Spleen (tissue), 11 donors: ENCODE measurements around the gene SETD3. TPM values are rescaled to one million over a fixed set of nuclear protein-coding genes. Genes with fewer than 3 reads are reported as not detected.

ENCODE experiments used
- DNase-seq: peaks from one replicate; pipeline ENCODE4 v3.0.0-alpha.2; 2020
- H3K27ac ChIP-seq, 8 donors: fragments of 200-600 bp; sonication (generic) in 7 of 8; 1 replicate in 4 of 8; 2 replicates in 4 of 8; pipeline versions ENCODE4 v1.5.0 to v1.8.0; 2016 to 2021; ENCODE audit warnings: inconsistent platforms in 4 of 8, mild to moderate bottlenecking in 4 of 8, moderate library complexity in 1 of 8
- H3K27me3 ChIP-seq, 7 donors: fragments of 200-600 bp; sonication (generic) in 6 of 7; replicated peaks in 1 of 7; 1 replicate in 4 of 7; 2 replicates in 3 of 7; pipeline versions ENCODE4 v1.5.0 to v1.8.0; 2016 to 2021; ENCODE audit warnings: inconsistent platforms in 3 of 7, mild to moderate bottlenecking in 1 of 7
- H3K36me3 ChIP-seq, 6 donors: fragments of 200-600 bp; sonication (generic) in 5 of 6; 1 replicate in 4 of 6; 2 replicates in 2 of 6; pipeline versions ENCODE4 v1.5.0 to v1.8.0; 2016 to 2021; ENCODE audit warnings: inconsistent platforms in 2 of 6
- H3K4me1 ChIP-seq, 6 donors: fragments of 200-600 bp; sonication (generic) in 5 of 6; 1 replicate in 3 of 6; 2 replicates in 3 of 6; pipeline versions ENCODE4 v1.5.0 to v1.8.0; 2016 to 2021; ENCODE audit warnings: inconsistent platforms in 3 of 6
- H3K4me3 ChIP-seq, 8 donors: fragments of 200-600 bp; sonication (generic) in 7 of 8; 1 replicate in 4 of 8; 2 replicates in 4 of 8; pipeline versions ENCODE4 v1.5.0 to v1.8.0; 2016 to 2021; ENCODE audit warnings: inconsistent platforms in 4 of 8, mild to moderate bottlenecking in 4 of 8, moderate library complexity in 2 of 8
- H3K9me3 ChIP-seq, 8 donors: fragments of 200-600 bp; sonication (generic) in 7 of 8; 1 replicate in 4 of 8; 2 replicates in 4 of 8; pipeline versions ENCODE4 v1.5.0 to v1.8.0; 2016 to 2021; ENCODE audit warnings: inconsistent platforms in 4 of 8
- POLR2A ChIP-seq, 3 donors: fragments of 450-650 bp; IDR thresholded peaks; one replicate each; pipeline ENCODE4 v1.5.1; 2017; ENCODE audit warnings: antibody characterized with exemption in 3 of 3, mild to moderate bottlenecking in 1 of 3
- POLR2AphosphoS5 ChIP-seq, 3 donors: sonication (generic); formaldehyde crosslinking; IDR thresholded peaks; one replicate each; pipeline ENCODE4 v1.5.1; 2017; ENCODE audit warnings: antibody characterized with exemption in 3 of 3
- WGBS, 5 donors: extraction: QIAGEN DNeasy Blood & Tissue Kit in 3 of 5; methylation state at CpG; one replicate each; pipeline versions ENCODE4 v1.1.5 to v1.1.7; 2013 to 2018; 5-methylcytosine and 5-hydroxymethylcytosine counted together
- intact Hi-C: fragments of 100-400 bp; cut with DNase I; formaldehyde crosslinking; loops from one replicate; pipeline ENCODE4 v1.15.0; 2023; ENCODE audit warnings: low total_unique reads
- polyA plus RNA-seq, 3 donors: library from polyadenylated mRNA; stranded (reverse); fragments of 200-250 nt; gene quantifications; one replicate each; pipeline ENCODE4 v1.2.1, GENCODE V29; 2013
- total RNA-seq, 7 donors: library from RNA; depleted of rRNA in 3 of 7; stranded (reverse); fragments of >200 nt in 3 of 7; fragmentation: NEBNext Ultra II Directional in 4 of 7; extraction: Animal tissue kit (Norgen Biotek cat#: 25700) in 4 of 7; gene quantifications; one replicate each; pipeline versions ENCODE4 v1.1.0 to v1.2.1, GENCODE V29; 2016 to 2021
- TF ChIP-seq, protein P1 (sequence below), 11 experiments: fragments of 200-600 bp in 7 of 11; fragments of 450-650 bp in 4 of 11; sonication (generic) in 4 of 11; IDR thresholded peaks in 8 of 11; conservative IDR thresholded peaks in 3 of 11; 1 replicate in 7 of 11; 2 replicates in 4 of 11; pipeline versions ENCODE4 v1.4.0 to v1.8.0; 2016 to 2021; ENCODE audit warnings: antibody characterized with exemption in 11 of 11, inconsistent platforms in 4 of 11, mild to moderate bottlenecking in 1 of 11
- donor health status: healthy with polysubstance abuse.
- donor health status: DM: no; HTN: no; CAD: no; lungs with moderate emphysema.
- donor health status: DM: no; HTN: no; CAD: no.
- donor health status: Bipolar disorder and iron deficiency.
- donor health status: healthy.
- donor health status: DM: no; HTN: no; CAD: no.
- donor health status: DM: yes; HTN: yes; CAD: no.

The SETD3 gene
- total and polyA plus RNA-seq, 10 donors: 18.1 to 84.4 (median 62.4) TPM

DNA sequence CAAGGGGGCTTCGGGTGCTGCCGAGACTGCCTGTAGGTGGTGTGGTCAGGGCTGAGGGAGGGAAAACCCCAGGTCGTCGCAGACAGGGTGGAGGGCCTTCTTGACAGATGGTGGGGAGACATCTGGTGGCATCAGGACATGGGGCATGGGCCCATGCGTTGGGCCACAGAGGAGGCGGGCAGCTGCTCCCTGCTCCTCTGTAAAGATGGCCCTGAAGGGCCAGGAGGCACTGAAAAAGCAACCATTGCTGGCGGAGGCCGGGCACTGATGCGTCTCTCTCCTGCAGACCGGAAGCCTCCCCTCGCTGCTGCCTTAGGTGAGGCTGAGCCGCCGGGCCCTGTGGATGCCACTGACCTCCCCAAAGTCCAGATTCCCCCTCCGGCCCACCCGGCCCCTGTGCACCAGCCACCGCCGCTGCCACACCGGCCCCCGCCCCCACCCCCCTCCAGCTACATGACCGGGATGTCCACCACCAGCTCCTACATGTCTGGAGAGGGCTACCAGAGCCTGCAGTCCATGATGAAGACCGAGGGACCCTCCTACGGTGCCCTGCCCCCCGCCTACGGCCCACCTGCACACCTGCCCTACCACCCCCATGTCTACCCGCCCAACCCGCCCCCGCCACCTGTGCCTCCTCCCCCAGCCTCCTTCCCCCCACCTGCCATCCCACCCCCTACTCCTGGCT lies 29.4 kb upstream of the SETD3 start:
- intact Hi-C loops: loop anchor here (10.0 kb wide), 1 partner anchor 375 kb away; no protein-coding TSS in a partner anchor
- Histone ChIP-seq H3K27me3 (no peaks in the 10 kb centered on the region), H3K27ac (no peak overlapping the region), H3K4me3 (no peak overlapping the region), H3K36me3 (peaks cover 11 to 100% (median 77%) of the 10 kb centered on the region in 6 donors), H3K9me3 (no peaks in the 10 kb centered on the region), H3K4me1 (peaks cover 0 to 18% (median 8%) of the 10 kb centered on the region in 6 donors)
- peak; percentile 72 for DNase-seq
- TF ChIP-seq POLR2AphosphoS5 (IDR thresholded peaks at IDR 0.05) (no peak), POLR2A (IDR thresholded peaks at IDR 0.05) (no peak)
- TF ChIP-seq, protein P1, sequence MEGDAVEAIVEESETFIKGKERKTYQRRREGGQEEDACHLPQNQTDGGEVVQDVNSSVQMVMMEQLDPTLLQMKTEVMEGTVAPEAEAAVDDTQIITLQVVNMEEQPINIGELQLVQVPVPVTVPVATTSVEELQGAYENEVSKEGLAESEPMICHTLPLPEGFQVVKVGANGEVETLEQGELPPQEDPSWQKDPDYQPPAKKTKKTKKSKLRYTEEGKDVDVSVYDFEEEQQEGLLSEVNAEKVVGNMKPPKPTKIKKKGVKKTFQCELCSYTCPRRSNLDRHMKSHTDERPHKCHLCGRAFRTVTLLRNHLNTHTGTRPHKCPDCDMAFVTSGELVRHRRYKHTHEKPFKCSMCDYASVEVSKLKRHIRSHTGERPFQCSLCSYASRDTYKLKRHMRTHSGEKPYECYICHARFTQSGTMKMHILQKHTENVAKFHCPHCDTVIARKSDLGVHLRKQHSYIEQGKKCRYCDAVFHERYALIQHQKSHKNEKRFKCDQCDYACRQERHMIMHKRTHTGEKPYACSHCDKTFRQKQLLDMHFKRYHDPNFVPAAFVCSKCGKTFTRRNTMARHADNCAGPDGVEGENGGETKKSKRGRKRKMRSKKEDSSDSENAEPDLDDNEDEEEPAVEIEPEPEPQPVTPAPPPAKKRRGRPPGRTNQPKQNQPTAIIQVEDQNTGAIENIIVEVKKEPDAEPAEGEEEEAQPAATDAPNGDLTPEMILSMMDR (IDR thresholded peaks at IDR 0.05 in 8 of 11, conservative IDR thresholded peaks at IDR 0.05 in 3 of 11): no peak
- WGBS, 5 donors: 84 to 97% (median 92%) methylated on average over 12 to 27 of the region's 27 CpGs

DNA sequence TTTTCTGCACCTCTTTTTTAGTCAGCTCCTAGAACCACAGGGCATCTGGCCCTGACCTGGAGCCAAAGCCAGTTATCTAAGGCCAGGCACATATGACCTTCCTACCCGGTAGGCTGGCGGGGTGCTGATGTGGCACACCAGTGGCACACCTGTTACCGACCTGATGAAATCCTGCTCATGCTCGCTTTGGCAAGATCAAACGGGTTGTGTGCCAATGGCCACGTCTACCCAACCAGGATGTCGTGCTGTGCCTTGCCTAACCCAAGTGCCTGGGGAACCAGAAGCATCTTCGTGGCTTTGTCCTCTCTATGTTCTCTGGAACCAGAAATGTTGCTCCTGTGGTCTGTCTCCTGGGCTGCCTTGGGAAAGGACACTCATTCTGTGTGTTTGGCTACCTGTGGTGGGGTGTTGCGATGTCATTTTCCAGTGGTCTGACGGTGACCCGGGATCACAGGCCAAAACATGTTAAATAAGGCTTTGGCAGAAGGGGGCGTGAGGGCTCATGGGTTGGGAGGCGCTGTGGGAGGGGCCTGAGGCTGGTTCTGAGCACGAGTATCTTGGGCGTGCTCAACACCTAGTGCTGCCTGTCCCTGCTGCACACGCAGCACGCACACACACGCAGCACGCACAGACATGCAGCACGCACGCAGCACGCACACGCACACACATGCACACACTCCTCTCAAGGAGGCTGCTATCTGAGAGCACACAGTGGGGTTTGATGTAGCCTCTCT lies 28.4 kb upstream of the SETD3 start:
- intact Hi-C loops: no loop called here
- H3K4me1 ChIP-seq: peaks cover 0 to 18% (median 8%) of the 10 kb centered on the region in 6 donors
- DNase-seq: no peak
- no peaks in the 10 kb centered on the region for H3K9me3 ChIP-seq
- H3K4me3 ChIP-seq: no peak overlapping the region
- peaks cover 11 to 100% (median 86%) of the 10 kb centered on the region in 6 donors for H3K36me3 ChIP-seq
- no peaks in the 10 kb centered on the region for H3K27me3 ChIP-seq
- 79 to 93% (median 89%) methylated on average over 23 of the region's 23 CpGs for WGBS, 5 donors
- TF ChIP-seq POLR2A (IDR thresholded peaks at IDR 0.05) (no peak), POLR2AphosphoS5 (IDR thresholded peaks at IDR 0.05) (peak in 1 of 3 donors; percentile 41)
- TF ChIP-seq, protein P1 (IDR thresholded peaks at IDR 0.05 in 8 of 11, conservative IDR thresholded peaks at IDR 0.05 in 3 of 11): no peak
- H3K27ac ChIP-seq: no peak overlapping the region

DNA sequence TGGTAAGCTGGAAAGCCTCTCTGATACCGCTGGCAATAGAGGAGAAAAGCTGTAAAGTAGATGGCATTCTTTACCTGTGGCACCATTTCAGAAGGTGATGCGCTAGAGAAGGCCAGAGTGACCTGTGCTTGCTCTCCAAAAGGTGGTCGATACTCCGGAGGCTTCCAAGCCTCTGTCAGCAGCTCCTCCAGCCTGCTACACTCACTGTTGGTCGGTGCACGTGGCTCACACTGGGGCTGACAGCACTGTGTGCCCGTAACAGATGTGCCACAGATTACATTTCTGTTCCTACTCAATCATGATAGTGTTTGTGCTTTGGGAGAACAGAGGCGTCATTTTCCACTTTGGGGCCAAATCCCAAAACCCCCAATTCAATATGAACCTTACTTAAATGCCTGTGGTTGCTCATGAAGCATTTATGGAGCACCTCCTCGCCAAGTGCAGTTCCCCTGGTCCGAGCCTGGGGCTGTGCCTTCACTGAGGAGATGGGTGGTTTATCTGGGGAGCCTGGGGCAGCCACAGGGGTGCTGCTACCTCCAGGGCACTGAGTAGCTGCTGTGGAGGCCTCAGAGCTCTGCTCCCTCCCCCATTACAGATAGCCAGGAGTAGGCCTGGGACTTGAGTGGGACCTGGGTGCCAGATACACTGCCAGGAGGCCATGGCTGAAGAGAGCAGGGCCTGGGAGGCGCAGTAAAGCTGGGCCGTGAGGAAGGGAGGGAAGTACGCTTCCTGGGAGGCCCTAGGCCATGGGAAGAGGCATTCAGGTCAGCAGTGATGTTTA lies 27.4 kb upstream of the SETD3 start:
- no peak overlapping the region for H3K27ac ChIP-seq
- peaks cover 11 to 100% (median 94%) of the 10 kb centered on the region in 6 donors for H3K36me3 ChIP-seq
- WGBS, 5 donors: 95 to 98% (median 96%) methylated on average over 13 of the region's 13 CpGs
- H3K4me3 ChIP-seq: no peak overlapping the region
- H3K4me1 ChIP-seq: peaks cover 0 to 18% (median 8%) of the 10 kb centered on the region in 6 donors
- intact Hi-C loops: no loop called here
- TF ChIP-seq, protein P1 (IDR thresholded peaks at IDR 0.05 in 8 of 11, conservative IDR thresholded peaks at IDR 0.05 in 3 of 11): no peak
- no peak for TF ChIP-seq POLR2AphosphoS5 (IDR thresholded peaks at IDR 0.05)
- no peaks in the 10 kb centered on the region for H3K27me3 ChIP-seq
- peak; percentile 65 for DNase-seq
- no peaks in the 10 kb centered on the region for H3K9me3 ChIP-seq
